ENCODE results near the gene MMAB. TPM values are rescaled to one million over a fixed set of nuclear protein-coding genes. Genes with fewer than 3 reads are reported as not detected.
A peak's percentile ranks its signal among the peaks of the same experiment; 100 is the strongest.
"Not testable (repeated sequence)": the region's sequence is repeated elsewhere in the genome, so short reads cannot be mapped to it uniquely, and the experiment has no call there.

MMAB gene
- total RNA-seq, 2 donors from 2014 or later: 47.0 to 53.4 TPM

DNA sequence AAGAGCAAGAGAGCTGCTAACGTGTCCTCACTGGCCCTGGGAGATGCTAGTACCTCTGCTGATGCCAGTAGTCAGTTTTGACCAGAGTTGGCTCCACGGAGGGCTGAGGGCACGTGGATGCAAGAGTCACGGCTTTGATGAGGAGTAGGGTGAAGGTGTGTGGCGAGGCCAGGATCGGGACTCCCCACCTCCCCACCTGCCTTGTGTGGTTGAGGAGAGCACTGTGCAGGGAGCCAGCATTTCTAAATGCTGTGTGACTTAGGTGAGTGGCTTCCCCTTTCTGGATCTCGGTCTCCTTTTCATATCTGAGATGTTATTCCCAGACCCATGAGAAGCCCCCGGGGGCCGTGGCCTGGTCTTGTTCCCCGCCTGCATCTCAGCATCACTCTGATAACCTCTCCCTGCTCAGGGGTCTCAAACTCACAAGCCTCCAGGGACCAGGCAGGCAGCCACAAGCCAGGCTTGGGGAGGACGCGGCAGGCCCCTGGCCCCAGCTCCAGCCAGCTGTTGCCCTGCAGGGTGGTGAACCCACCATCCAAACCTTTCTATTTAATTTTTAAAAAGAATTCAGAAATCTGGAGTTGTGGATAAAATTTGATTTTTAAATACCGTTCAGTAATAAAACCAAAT lies 32.4 kb upstream of the MMAB start:
- ATAC-seq: no peak
- intact Hi-C loops (cut with DNase I): loop anchor here in 1 of 2 donors (10.0 kb wide), 1 partner anchor 109 kb away; the partner anchor contains the start of gene FAM222A
- no peak for DNase-seq

DNA sequence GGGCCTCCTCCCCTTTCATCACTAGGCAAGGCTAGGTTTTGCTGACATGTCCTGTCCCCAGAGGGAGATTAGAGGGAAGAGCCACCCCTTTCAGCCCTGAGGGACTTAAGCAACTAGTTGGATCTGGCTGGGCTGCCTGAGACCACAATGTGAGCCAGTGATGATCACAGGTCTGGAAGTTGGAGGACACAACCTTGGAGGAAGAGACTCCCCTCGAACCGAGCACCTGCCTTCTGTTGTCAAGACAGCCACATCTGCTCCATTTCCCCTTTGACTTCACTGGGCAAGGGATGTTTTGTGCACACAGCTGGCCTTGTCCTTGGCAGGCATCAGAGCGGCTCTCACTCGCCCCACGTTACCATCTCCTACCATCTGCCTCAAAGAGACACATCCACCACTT lies 31.7 kb upstream of the MMAB start:
- ATAC-seq: no peak
- no peak for DNase-seq
- intact Hi-C loops (cut with DNase I): loop anchor here in 1 of 2 donors (10.0 kb wide), 1 partner anchor 110 kb away; the partner anchor contains the start of gene FAM222A

GRCh38 chr12:109604132-109604585 lies 30.9 kb upstream of the MMAB start:
- no peak for DNase-seq
- no peak for ATAC-seq
- intact Hi-C loops (cut with DNase I): loop anchor here in 1 of 2 donors (10.0 kb wide), 1 partner anchor 111 kb away; the partner anchor contains the start of gene FAM222A

- intact Hi-C loops (cut with DNase I): loop anchor here in 1 of 2 donors (10.0 kb wide), 1 partner anchor 113 kb away; the partner anchor contains the start of gene FAM222A
- ATAC-seq, DNase-seq: not testable (repeated sequence)
These were observed 28.8 kb upstream of the MMAB start for GRCh38 chr12:109602132-109602531.

DNA sequence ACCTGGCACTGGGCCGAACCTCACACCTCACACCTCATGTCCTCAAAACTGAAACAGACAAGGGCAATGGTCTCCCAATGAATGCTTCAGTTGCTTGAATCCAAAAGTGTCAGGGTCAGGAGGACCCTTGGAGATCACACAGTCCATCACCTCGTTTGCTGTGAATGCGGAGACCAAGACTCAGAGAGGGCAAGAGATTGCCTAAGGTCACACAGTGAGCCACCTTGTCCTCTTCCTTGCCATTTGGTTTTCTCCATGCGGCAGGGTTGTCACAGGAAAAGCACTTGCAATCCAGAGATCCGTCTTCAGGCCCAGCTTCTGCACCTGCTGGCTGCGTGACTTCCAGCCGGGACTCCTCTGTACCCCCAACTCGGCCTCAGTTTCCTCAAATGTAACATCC lies 28.3 kb upstream of the MMAB start:
- no peak for ATAC-seq
- DNase-seq: no peak
- intact Hi-C loops (cut with DNase I): loop anchor here in 1 of 2 donors (10.0 kb wide), 1 partner anchor 113 kb away; the partner anchor contains the start of gene FAM222A

GRCh38 chr12:109600995-109601394 lies 27.7 kb upstream of the MMAB start:
- intact Hi-C loops (cut with DNase I): loop anchor here in 1 of 2 donors (10.0 kb wide), 1 partner anchor 114 kb away; the partner anchor contains the start of gene FAM222A
- DNase-seq (no peak), ATAC-seq (no peak)

GRCh38 chr12:109600481-109600880 lies 27.2 kb upstream of the MMAB start:
- intact Hi-C loops (cut with DNase I): loop anchor here in 1 of 2 donors (10.0 kb wide), 1 partner anchor 114 kb away; the partner anchor contains the start of gene FAM222A
- ATAC-seq: no peak
- no peak for DNase-seq

GRCh38 chr12:109599087-109599486 lies 25.8 kb upstream of the MMAB start:
- intact Hi-C loops (cut with DNase I): loop anchor here (5.0 to 10.0 kb wide), 2 partner anchors 163 to 164 kb away; no protein-coding TSS in a partner anchor
- DNase-seq: no peak
- ATAC-seq: no peak

- DNase-seq (no peak), ATAC-seq (peak in 1 of 2 donors; percentile 1)
- intact Hi-C loops (cut with DNase I): loop anchor here (5.0 to 10.0 kb wide), 2 partner anchors 164 kb away; no protein-coding TSS in a partner anchor
These were observed 25.1 kb upstream of the MMAB start for GRCh38 chr12:109598428-109598854.

GRCh38 chr12:109597795-109598427 lies 24.6 kb upstream of the MMAB start:
- peak; percentile 94 to 95 for ATAC-seq
- intact Hi-C loops (cut with DNase I): loop anchor here (1.0 to 10.0 kb wide), 4 partner anchors 117 to 177 kb away; no protein-coding TSS in a partner anchor
- DNase-seq: peak; percentile 90

GRCh38 chr12:109597414-109597794 lies 24.1 kb upstream of the MMAB start:
- ATAC-seq: no peak
- no peak for DNase-seq
- intact Hi-C loops (cut with DNase I): loop anchor here (1.0 to 10.0 kb wide), 4 partner anchors 117 to 178 kb away; no protein-coding TSS in a partner anchor

- ATAC-seq (no peak), DNase-seq (no peak)
- intact Hi-C loops (cut with DNase I): loop anchor here (1.0 to 10.0 kb wide), 4 partner anchors 118 to 179 kb away; no protein-coding TSS in a partner anchor
These were observed 23.3 kb upstream of the MMAB start for GRCh38 chr12:109596418-109597244.

GRCh38 chr12:109595321-109595902 lies 22.1 kb upstream of the MMAB start:
- no peak for DNase-seq
- intact Hi-C loops (cut with DNase I): loop anchor here (5.0 to 10.0 kb wide), 2 partner anchors 161 to 167 kb away; no protein-coding TSS in a partner anchor
- ATAC-seq: no peak

GRCh38 chr12:109594556-109595317 lies 21.4 kb upstream of the MMAB start:
- intact Hi-C loops (cut with DNase I): loop anchor here (5.0 to 10.0 kb wide), 3 partner anchors 77 to 168 kb away; no protein-coding TSS in a partner anchor
- DNase-seq: no peak
- ATAC-seq: no peak

DNA sequence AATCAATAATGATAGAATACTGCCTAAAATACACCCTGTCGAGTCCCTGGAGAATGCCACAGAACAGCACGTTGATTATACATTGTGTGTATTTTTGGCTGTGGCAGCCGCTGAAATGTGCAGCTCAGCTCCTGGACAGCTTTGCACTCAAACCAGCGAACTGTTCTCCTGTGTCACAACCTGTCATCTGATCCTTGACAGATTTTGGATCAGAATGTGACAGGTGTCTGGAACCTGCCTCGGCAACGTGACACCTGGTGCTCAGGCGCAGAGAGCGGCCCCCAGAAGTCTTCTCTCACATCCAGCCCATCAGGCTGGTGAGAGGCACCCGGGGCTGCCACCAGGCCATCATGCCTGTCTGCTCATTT lies 19.6 kb upstream of the MMAB start:
- DNase-seq: no peak
- no peak for ATAC-seq
- intact Hi-C loops (cut with DNase I): loop anchor here in 1 of 2 donors (5.0 to 10.0 kb wide), 2 partner anchors 76 to 158 kb away; no protein-coding TSS in a partner anchor

DNA sequence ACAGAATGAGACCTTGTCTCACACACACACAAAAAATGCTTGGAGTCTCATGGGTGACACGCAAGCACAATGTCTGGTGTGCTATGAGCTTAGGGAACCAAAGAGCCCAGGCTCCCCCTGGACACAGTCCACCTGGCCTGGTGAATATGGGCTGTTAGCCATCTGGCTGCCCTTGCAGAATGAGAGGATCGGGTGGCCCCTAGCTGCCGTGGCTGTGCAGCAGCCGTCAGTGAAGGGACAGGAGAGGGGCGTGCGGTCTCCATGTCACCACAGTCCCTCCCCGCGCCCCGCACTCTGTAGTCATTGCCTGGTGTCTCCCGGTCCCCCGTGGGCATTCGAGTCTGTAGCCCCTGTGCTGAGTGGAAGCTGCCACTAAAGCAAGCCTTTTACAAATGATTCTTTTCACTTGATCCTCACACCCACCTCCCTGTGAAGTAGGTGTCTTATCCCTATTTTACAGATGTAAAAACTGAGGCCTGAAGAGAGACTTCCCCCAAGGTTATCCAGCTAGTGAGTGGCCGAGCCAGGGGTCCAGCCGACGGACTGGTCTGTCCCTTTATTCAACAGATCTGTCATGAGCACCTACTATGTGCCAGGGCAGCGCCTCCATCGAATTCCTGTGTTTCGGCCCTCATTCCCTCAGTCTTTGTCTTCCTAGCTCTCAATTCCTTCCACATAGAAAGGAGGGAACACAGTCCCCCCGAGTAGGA lies 19.0 kb upstream of the MMAB start:
- ATAC-seq (peak; percentile 68 to 83), DNase-seq (no peak)
- intact Hi-C loops (cut with DNase I): loop anchor here in 1 of 2 donors (5.0 to 10.0 kb wide), 2 partner anchors 75 to 158 kb away; no protein-coding TSS in a partner anchor

- DNase-seq (no peak), ATAC-seq (no peak)
- intact Hi-C loops (cut with DNase I): loop anchor here in 1 of 2 donors (5.0 to 10.0 kb wide), 2 partner anchors 74 to 156 kb away; no protein-coding TSS in a partner anchor
These were observed 17.7 kb upstream of the MMAB start for GRCh38 chr12:109591041-109591440.

Data from left cardiac atrium (tissue), 4 donors.